T-helper 1 cell (primary cell): ENCODE data around the gene TMEM198.

Experiments
- DNase-seq, 5 donors: peaks; one replicate each; pipeline ENCODE4 v3.0.0-alpha.2; 2012 to 2020

TMEM198 gene

DNA sequence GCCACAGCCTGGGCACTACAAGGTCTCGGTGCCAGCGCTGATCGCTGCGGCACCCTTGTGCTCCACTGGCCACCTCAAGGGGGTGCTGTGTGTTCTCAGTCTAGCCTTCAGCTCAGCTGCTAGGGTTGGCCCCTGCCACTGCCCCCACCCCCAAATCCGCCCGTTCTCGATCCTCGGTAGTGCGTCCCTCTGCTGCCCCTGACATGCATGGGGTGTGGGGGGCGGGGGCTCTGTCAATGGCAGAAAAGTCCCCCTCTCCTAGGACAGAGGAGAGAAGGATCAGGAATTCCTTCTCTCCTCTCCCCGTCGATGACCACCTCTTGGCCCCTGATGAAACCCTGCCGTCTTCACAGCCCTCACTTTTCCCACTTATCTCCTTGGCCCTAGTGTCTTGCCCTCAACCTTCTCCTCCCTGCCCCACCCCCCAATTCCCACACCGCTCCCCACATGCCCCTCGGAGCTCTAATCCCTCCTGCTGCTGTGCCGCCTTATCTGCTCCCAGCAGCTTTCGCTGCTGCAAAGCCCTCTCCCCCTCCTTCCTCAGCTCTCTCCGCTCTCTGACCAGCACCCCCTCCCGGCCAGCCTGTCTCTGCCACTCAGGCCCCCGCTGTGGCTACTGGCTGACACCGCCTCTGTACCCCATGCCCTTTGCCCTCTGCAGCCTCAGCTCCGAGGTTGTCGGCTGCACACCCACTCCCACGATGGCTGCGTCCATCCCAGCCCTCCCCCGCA lies 33.9 kb upstream of the TMEM198 start:
- peak in 4 of 5 donors; percentile 34 to 40 (median 36) for DNase-seq

DNA sequence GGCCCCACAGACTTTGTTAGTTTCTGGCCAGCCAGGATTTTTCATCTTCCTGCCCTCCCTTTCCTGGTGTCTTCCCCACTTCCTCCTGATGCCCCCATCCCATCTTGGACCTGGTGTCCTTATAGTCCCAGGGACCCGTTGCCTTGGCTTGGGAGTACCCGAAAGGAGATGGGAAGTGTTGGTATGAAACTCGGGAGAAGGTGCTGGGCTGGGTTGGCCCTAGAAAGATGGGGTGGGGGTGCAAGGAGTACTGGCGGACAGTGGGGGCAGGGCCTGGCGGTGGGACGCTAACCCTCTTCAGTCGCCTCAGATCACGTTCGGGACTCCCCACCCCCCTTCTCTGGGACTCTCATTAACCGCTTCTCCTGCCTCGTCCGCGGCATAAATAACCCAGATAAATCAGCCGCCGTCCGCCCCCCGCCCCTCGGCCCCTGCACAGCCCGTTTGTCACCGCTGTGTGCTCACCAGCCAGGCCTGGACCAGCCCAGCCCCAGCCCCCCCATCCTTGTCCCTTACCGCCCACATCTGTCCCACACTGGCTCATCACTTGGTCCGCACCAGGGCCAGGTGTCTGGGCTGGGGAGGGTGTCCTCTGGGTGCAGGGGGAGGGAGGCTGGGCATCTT lies 33.2 kb upstream of the TMEM198 start:
- no peak for DNase-seq

DNA sequence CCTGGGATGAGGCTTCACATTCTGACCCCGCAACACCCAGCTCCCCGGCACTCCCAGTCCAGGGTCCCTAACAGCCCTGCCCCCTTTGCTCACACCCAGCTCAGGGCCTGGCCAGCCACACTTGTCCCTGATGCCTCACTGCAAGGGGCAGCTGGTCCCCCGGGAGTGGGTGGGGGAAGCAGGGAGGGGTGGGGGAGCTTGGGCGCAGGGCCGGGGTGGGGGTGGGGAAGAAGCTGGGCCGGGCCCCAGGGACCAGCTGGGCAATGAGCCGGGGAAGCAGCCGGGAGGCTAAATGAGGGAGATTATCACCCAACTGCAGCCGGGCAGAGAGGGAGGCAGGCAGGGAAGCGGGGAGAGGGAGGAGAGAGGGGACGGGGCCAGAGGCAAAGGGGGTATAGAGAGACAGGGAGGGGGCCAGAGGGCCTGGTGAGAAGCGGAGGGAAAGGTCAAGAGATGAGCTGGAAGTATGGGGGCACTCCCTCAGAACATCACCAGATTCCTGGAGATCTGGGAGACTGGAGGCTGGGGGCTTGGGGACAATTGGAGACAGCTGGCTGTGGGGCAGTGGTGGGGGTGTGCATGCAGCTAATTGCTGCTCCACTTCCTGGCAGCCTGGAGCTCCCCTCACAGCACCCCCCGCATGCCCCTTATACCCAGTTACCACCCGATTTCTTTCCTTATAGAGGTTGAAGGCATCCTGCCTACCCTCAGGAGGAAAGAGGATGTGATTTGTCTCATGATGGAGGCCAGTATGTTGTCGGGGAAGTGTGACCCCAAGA lies 32.1 kb upstream of the TMEM198 start:
- DNase-seq, result no peak

DNA sequence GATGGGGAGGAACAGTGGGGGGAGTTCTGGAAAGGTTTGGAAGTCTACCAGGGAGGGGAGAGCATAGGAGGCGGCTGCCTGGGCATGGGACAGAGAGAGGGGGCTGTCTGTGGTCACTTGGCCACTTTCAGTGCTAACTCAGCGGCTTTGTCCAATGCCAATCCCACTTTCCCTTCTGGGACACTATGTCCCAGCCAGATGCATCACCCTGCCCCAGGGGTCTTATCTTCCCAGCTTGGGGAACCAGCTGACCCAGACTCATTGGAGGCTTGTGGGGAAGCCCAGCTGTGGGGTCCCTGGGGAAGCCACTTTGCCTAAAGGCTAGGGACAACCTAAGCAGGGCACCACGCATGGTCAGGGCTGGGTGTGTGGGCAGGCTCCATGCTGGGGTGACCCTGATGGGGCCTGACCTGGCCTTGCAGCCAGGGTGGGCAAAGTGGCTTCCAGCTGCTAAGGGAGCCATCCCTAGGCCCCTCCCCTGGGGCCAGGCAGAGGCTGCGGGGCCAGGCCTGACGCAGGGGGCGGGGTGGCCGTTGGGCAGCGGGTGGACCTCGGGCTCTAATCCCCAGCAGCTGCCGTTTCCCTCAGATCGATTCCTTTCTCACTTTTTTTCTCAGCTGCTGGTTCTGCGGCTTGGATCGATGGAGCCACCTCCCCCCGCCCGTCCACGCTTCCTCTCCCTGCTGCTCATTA lies 31.2 kb upstream of the TMEM198 start:
- DNase-seq, result no peak

DNA sequence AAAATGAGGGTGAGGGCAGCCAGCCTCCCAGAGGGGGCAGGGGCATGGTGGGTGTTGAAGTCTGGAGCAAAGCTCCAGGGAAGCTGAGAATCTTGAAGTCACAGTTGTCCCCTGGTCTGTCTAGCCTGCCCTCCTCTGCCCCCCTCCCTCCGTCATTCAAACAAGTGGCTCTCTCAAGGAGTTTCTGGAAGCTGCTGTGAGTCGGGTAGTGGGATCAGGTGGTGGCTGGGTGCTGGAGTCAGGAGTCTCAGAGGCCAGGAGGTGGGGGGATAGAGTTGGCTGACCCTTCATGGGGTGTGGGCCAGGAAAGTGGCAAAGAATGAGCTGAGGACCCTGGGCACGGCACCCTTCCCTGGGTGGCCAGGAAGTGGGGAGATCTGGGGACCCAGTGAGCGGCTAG lies 30.0 kb upstream of the TMEM198 start:
- DNase-seq, result no peak

DNA sequence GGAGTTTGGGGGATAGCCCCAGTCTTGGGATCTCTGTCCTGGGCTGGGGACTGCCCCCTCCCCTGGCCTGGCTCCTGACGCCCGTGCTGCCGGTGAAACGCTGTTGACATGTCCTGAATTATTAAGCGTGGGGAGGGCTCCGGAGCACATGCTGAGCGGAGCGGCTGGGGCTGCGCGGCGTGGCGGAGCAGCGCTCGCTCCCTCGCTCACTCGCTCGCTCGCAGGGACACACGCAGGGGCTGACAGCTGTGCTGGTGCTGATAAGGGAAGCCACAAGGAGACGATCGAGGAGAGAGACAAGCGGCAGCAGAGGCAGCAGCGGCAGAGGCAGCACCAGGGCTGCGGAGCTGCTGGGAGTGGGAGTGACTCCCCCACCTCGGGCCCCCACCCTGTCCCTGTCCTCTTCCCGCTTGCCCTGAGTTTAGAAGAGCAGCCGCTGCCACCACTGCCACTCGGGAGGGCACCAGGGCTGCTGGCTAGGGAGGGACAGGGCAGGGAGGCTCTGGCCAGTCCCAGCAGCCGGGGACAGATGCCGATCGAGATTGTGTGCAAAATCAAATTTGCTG lies 29.5 kb upstream of the TMEM198 start, which contains the start of gene ASIC4:
TSS of gene ASIC4 (plus strand) at position 287 of the 566 bp plus-strand sequence. CDS start at position 530, 243 bp downstream.
- no peak for DNase-seq

DNA sequence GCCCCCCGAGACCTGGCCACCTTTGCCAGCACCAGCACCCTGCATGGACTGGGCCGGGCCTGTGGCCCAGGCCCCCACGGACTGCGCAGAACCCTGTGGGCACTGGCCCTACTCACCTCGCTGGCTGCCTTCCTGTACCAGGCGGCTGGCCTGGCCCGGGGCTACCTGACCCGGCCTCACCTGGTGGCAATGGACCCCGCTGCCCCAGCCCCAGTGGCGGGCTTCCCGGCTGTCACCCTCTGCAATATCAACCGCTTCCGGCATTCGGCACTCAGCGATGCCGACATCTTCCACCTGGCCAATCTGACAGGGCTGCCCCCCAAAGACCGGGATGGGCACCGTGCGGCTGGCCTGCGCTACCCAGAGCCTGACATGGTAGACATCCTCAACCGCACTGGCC lies 29.0 kb upstream of the TMEM198 start:
- DNase-seq, result no peak

DNA sequence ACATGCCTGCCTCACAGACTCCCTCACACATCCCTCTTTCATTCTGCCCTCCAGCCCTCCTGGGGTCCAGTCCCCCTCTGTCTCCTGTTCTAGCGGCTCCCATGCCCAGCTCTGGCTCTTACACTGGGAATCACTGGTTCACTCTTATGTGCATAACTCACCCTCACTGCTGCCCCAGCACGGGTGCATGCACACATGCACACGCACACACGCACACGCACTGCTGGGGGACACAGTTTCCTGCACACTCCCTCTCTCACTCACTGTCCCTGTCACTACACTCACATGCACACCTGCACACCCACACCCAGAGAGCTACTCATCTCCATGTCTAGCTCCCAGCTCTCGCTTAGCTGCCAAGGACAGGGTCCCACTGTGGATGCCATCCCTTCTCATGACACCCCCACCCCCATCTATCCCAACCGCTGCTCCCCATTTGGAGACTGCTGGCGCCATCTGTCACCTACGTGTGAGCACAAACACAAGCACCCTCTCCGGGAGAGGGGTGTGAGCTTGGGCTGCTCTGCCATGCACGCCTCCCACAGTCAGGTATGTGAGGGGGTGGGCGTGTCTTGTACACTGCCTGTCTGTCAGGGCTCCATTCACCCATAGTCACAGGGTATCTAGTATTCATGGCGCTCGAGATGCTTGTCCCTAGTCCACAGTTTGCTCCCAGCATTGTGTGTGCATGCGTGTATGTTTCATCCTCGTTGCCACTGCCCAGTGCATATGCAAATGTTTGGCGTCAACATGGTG lies 27.8 kb upstream of the TMEM198 start:
- no peak for DNase-seq

DNA sequence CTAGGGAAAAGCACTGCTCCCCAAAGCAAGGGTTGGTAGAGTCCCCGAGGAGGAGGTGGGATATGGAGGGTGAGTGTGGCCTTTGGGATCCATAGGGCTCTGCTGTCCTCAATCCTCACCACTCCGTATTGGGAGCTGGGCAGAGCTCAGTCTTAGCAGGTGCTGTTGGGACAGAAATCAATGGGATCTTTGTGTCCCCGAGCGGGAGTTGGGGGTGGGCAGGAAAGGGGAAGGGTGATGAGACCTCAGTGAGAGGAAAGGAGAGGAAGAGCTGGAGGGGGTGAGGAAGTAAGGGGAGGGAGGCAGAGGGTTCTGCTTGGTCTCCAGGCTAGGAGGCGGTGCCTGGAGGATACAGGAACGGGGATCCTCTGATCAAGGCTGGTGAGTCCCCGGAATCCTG lies 26.9 kb upstream of the TMEM198 start:
- DNase-seq, result no peak

DNA sequence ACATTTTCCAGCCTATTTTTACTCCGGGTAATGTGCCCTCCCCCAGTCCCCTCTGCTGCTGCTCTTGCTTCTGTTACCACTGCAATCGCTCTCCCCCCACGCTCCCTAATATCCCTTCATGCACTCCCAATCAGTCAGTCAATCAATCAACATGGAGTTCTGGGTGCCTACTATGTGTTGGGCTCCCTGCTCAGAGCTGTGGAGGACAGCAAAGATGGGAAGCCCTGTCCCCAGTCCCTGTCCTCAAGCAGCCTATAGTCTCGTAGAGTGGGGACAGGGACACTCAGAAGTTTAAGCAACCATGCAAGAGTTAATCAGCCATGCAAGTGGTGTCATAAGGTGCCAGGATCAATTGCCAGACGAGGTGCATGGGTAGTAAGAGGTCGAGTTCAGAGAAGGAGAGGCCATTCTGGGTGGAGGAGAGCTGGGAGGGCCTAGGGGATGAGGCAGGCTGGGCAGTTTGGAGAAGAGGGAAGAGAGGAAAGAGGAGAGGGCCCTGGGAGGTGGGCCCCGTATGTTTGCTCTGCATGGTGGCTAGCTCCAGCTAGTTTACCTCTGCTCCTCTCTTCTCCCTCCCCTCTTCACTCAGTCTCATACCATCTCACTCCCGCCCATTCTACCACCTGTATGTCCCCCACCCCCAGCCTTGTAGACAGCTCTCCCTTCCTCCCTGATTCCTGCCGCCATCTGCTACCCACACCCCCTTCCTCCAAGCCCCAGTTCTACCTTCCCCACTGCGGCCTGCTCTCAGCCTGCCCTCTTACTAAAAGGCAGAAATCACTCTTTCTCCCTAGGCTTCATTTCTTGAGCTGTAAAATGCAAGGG lies 25.7 kb upstream of the TMEM198 start:
- DNase-seq, result no peak

DNA sequence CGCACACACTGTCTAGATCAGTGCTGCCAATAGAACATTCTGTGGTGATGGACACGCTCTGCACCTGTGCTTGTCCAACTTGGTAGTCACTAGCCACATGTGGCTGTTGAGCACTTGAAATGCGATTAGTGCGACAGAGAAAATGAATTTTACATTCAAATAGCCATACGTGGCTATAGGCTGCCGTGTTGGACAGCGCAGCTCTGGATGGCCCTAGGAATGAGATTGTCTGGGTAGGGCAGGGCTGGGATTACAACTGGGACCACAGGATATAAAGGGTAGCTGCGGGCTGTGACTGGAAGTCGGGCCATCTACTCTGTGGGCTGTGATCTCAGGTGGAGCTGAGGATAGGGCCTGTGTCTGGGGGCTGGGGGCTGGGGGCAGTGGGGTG lies 24.3 kb upstream of the TMEM198 start:
- no peak for DNase-seq

DNA sequence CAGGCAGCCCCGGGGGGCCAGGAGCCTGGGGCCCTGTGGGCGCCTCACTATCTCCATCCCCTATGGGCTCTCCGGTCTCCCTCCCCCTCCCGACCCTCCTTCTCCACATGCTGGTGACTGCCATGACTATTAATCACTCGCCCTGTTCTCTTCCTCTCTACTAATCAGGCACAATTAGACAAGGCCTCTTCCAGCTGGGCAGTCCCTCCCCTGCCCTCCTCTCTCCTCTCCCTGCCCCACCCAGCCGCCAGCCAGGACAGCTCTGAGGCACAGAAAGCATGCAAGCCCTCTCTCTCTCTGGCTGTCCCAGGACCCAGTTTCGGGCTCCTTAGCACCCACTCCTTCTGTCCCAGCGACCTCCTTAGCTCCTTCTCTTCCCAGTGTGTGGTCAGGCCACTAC lies 23.7 kb upstream of the TMEM198 start:
- no peak for DNase-seq

DNA sequence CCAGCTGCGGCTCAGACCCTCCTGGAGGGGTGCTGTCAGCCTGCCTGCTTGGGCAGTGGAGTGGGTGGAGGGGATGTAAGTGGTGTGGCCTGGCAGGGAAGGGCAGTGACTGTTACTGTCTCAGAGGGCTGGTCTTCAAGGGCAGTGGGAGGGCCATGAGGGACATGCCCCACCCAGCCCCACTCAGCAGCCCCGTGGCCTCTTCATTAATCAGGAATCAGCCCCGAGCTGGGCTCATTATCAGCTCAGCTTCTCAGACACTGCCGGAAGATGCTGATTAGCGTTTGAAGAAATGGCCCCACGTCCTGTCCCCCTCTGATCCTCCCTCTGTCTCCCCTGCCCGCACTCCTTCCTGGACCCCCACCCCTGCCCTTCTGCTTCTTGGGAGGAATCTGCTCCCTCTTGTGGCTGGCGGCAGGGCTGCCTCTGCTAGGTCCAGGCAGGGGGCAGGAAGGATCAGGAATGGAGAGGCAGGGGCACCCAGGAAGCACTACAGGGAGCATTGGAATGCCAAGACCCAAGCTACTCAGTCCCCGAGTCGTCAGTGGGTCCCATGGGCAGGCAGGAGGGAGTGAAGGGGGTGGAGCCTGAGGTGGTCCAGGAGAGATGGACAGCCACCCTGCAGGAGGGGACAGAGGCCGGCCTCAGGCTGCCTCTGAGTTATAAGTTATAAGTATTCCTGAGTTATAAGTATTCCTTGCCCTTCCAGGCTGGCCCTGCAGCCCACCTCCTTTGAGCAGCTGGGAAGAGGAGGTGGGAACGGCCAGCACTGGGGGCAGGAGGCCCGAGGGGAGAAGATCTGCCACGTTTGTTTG lies 22.6 kb upstream of the TMEM198 start:
- no peak for DNase-seq

DNA sequence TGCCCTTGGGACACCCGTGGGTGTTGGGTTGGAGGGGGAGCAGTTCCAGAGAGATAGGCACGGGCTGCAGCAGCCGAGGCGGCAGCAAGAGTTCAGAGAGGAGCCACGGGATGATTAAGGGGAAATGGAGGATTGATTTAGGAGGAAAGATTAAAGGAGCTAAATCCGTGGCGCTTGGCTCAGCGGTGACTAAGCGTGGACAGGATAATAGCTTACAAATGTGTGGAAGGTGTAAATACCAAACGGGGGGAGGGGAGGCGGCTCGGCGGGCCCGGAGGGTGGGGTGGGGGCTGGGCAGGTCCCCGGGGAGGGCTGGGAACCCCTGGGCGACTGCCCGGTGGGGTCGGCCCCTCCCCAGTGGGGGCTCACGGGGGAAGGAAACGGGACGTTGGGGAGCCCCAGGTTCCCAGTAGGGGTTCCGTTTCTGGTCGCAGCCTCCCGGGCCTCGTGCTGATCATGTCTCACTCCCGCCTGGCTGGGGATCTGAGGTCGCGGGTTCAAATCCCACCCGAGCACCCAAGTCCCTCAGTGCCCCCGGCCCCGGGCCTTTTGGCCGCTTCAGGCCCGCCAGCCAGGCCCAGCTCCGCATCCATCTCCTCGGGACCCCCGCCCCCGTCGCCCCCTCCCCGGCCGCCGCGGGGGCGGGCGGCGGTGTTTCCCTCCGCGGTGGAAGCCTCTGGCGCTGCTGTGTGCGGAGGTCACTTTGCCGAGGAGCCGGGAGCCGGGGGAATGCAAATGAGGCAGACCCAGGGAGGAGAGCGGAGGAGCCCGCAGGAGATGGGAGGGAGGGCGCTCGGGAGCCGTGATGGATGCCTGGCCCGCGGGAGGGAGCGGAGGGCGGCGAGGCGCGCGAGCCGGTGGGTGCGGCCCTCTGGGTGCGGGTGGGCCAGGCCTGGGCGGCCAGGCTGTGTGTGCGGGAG lies 21.5 kb upstream of the TMEM198 start:
- no peak for DNase-seq

DNA sequence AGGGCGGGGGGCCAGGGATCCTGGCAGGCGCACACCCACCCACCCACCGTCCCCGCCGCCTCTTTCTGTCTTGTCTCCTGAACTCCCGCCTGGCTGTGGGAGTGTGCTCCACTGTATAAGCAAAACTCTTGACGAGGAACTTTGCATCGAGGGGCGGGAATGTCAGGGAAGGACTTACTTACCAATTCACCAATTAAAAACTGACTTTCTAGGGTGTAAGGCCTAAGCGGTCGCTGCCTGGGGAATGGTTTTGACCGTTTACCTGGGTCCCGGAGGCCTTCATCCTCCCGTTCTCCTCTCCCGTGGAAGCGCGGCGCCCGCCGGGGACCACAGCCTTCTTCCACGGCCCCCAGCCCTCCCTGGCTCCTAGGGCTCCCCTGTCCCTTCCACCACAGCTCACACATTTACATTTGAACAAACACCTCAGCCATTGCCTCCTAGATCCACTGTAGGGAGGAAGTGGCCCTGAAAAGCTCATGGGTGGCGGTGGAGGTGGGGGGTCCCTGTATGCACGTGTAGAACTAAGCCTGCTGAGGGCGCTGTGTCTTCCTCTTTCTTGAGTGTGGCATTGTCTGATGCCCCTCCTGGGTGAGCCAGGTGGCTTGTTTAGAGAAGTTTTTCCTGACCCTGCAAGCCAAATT lies 20.7 kb upstream of the TMEM198 start:
- DNase-seq, result no peak

DNA sequence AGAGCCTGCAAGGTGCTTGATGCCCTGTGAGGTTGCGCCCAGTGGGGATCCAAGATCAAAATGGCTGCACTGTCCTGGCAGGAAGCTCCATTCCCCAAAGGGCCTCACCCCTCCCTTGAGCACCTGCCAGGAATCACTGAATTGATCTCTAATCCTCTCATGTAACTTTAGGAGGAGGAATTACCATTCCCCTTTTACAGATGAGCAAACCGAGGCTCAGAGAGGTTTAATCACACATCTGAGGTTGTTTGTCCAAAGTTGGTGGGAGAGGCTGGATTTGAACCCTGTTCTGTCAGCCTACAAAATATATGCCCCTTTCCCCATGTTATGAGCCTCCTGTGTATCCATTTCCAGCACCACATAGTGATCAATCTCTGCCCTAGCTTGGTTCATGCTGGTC lies 19.0 kb upstream of the TMEM198 start:
- no peak for DNase-seq

DNA sequence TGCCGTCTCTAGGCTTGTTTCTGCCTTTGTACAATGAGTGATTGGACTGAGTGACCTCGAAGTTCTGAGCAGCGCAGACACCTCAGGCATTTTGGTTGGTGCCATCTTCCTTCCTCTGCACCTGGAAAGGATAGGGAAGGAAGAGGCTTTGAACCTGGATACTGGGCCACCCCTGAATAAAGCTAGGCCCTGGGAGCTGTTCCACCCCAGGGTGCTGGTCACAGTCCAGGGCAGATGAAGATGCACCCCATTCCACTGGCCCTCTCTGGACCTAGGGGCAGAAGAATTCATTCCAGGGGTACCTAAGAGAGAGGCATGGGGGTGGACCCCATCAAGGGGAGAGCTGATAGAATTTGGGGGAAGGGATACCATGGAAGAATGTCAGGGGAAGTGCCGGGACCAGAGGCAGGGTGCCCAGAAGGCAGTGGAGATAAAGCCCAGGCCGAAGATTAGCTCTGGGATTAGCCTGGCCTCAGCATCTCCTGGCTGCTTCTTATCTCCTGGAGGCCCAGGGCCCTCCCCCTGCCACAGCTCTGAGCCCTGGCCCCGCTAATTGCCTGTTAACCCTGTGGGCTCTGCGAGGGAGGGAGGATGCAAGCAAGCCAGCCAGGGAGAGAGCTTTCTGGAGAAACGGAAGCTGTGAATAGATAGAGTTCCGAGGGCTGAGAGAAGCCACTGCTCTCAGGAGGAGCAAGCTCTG lies 18.1 kb upstream of the TMEM198 start:
- no peak for DNase-seq
